K562 (cell line): ENCODE results near the gene AP3M1. TPM values are rescaled to one million over a fixed set of nuclear protein-coding genes. Genes with fewer than 3 reads are reported as not detected.

Source experiments
- ATAC-seq: fragments of 200-7000 bp; cut with Tn5 transposase; 3 replicates; pipeline ENCODE4 v1.9.1; 2020; ENCODE audit warnings: moderate library complexity
- BruUV-seq: library from RNA; stranded (reverse); fragments of 400-500 nt; replicated peaks from 2 replicates; lab custom pipeline; 2021; lab: Mats Ljungman, UMichigan
- CTCF ChIA-PET: fragments of 300-600 bp; formaldehyde crosslinking; extraction: SDS; loops from one replicate; lab custom pipeline; 2021; ENCODE audit warnings: low intra/inter-chr PET ratio; lab: Yijun Ruan, JAX
- POLR2A ChIA-PET: fragments of 300-600, 350-650 bp; sonication (Branson Sonifier 250); formaldehyde crosslinking; extraction: SDS; loops from one replicate; lab custom pipeline; 2021; ENCODE audit warnings: antibody characterized with exemption, inconsistent platforms; lab: Yijun Ruan, JAX
- DNase-seq, 4 experiments: peaks; one replicate each; pipeline versions ENCODE4 v3.0.0 to v3.0.0-alpha.2; 2011 to 2018; ENCODE audit warnings: low spot score in 3 of 4, mixed read lengths in 3 of 4; ENCODE audit errors: extremely low read depth in 1 of 4
- FAIRE-seq: peaks from 2 replicates; lab custom pipeline; 2011; peaks lifted over from hg19 to GRCh38; lab: Jason Lieb, UNC
- H2AFZ ChIP-seq: 2 replicates; pipeline ENCODE4 v1.6.0; 2011; ENCODE audit warnings: low read depth, low read length, control low read depth, inconsistent platforms
- H3K27ac ChIP-seq: fragments of 200-600 bp; 3 replicates; pipeline ENCODE4 v1.8.0; 2011; ENCODE audit warnings: low read depth, mild to moderate bottlenecking, control low read depth, inconsistent platforms, low read length, moderate library complexity, mixed read lengths; ENCODE audit errors: extremely low read depth
- H3K27me3 ChIP-seq, 2 experiments: fragments of 300-600 bp in 1 of 2; 2 replicates in 1 of 2; 3 replicates in 1 of 2; pipeline versions ENCODE4 v1.6.0 to v1.8.0; 2011; ENCODE audit warnings: inconsistent platforms in 2 of 2, low read length in 2 of 2, mild to moderate bottlenecking in 1 of 2, mixed read lengths in 1 of 2, moderate library complexity in 1 of 2; ENCODE audit not compliant: control insufficient read depth in 2 of 2, insufficient read depth in 2 of 2
- H3K36me3 ChIP-seq: fragments of 300-600 bp; 3 replicates; pipeline ENCODE4 v1.8.0; 2011; ENCODE audit warnings: mild to moderate bottlenecking, low read length, inconsistent platforms; ENCODE audit not compliant: control insufficient read depth, insufficient read depth
- H3K4me1 ChIP-seq, 2 experiments: fragments of 200-600 bp in 1 of 2; replicated peaks in 1 of 2; 2 replicates in 1 of 2; 3 replicates in 1 of 2; pipeline versions ENCODE4 v1.5.1 to v1.8.0; 2011; ENCODE audit warnings: inconsistent platforms in 2 of 2, low read length in 2 of 2, mild to moderate bottlenecking in 1 of 2, mixed read lengths in 1 of 2, moderate library complexity in 1 of 2; ENCODE audit not compliant: control insufficient read depth in 2 of 2, insufficient read depth in 2 of 2
- H3K4me2 ChIP-seq: 2 replicates; pipeline ENCODE4 v1.6.1; 2011; ENCODE audit warnings: low read length, control low read depth, inconsistent platforms, mixed read lengths; ENCODE audit not compliant: insufficient read depth
- H3K4me3 ChIP-seq: fragments of 200-600 bp; sonication (generic), shearing (Covaris generic); 2 replicates; pipeline ENCODE4 v1.5.1; 2016; ENCODE audit warnings: control low read depth, inconsistent platforms
- H3K79me2 ChIP-seq: fragments of 200-600 bp; 3 replicates; pipeline ENCODE4 v1.8.0; 2011; ENCODE audit warnings: low read length, inconsistent platforms; ENCODE audit not compliant: control insufficient read depth, insufficient read depth
- H3K9ac ChIP-seq, 2 experiments: 2 replicates each; pipeline versions ENCODE4 v1.6.0 to v1.6.1; 2011; ENCODE audit warnings: low read depth in 2 of 2, low read length in 2 of 2, control low read depth in 1 of 2, inconsistent platforms in 1 of 2, mild to moderate bottlenecking in 1 of 2, mixed read lengths in 1 of 2; ENCODE audit not compliant: insufficient read depth in 1 of 2
- H3K9me1 ChIP-seq: one replicate; pipeline ENCODE4 v1.6.0; 2011; ENCODE audit warnings: inconsistent platforms, mild to moderate bottlenecking, low read length, moderate library complexity; ENCODE audit not compliant: control insufficient read depth, insufficient read depth
- H3K9me3 ChIP-seq: replicated peaks from 2 replicates; pipeline ENCODE4 v1.5.1; 2011; ENCODE audit warnings: low read depth, low read length, inconsistent platforms; ENCODE audit not compliant: control insufficient read depth, insufficient read depth
- H4K20me1 ChIP-seq: replicated peaks from 2 replicates; pipeline ENCODE4 v1.6.1; 2011; ENCODE audit warnings: low read length, inconsistent platforms, mixed read lengths; ENCODE audit not compliant: control insufficient read depth, insufficient read depth
- CEBPG ChIP-seq, 3 experiments: fragments of 200-800 bp in 1 of 3; sonication (Bioruptor generic) in 1 of 3; sonication (generic) in 1 of 3; formaldehyde crosslinking in 1 of 3; IDR thresholded peaks in 2 of 3; conservative IDR thresholded peaks in 1 of 3; 2 replicates each; pipeline versions ENCODE4 v1.6.1 to v1.8.0; 2016 to 2022; ENCODE audit warnings: missing compliant biosample characterization in 2 of 3, missing genetic modification characterization in 2 of 3, mild to moderate bottlenecking in 1 of 3, missing genetic modification reagents in 1 of 3
- CHD4 ChIP-seq: fragments of 200-600 bp; sonication (generic); IDR thresholded peaks from 3 replicates; pipeline ENCODE4 v1.6.1; 2012; ENCODE audit warnings: low read depth, mild to moderate bottlenecking, mixed read lengths, low read length, inconsistent platforms; ENCODE audit not compliant: insufficient read depth, insufficient replicate concordance, poor library complexity, severe bottlenecking
- DMBX1 ChIP-seq: fragments of 250-450 bp; sonication (Bioruptor Pico); IDR thresholded peaks from 2 replicates; pipeline ENCODE4 v1.8.0; 2022; ENCODE audit warnings: inconsistent platforms, mild to moderate bottlenecking, moderate library complexity, borderline replicate concordance
- ETV6 ChIP-seq, 3 experiments: fragments of 150-350 bp in 1 of 3; sonication (generic) in 1 of 3; formaldehyde crosslinking in 1 of 3; IDR thresholded peaks; 2 replicates each; pipeline versions ENCODE4 v1.6.1 to v1.8.0; 2014 to 2022; ENCODE audit warnings: borderline replicate concordance in 2 of 3, low read depth in 2 of 3, antibody characterized with exemption in 1 of 3, low read length in 1 of 3, mild to moderate bottlenecking in 1 of 3, missing genetic modification reagents in 1 of 3
- FOXO4 ChIP-seq: fragments of 450-650 bp; formaldehyde crosslinking; IDR thresholded peaks from 2 replicates; pipeline ENCODE4 v1.4.0; 2020; ENCODE audit warnings: mild to moderate bottlenecking, moderate library complexity
- FUS ChIP-seq: fragments of 200-400 bp; formaldehyde crosslinking; optimal IDR thresholded peaks from 2 replicates; pipeline ENCODE3; 2017; ENCODE audit warnings: low read depth, low read length
- GATA2 ChIP-seq: sonication (generic); formaldehyde crosslinking; IDR thresholded peaks from 2 replicates; pipeline ENCODE4 v1.4.0; 2020; ENCODE audit warnings: mild to moderate bottlenecking, missing genetic modification reagents
- IFI16 ChIP-seq: fragments of 250-450 bp; sonication (Bioruptor Pico); IDR thresholded peaks from 2 replicates; pipeline ENCODE4 v2.1.2; 2022; ENCODE audit warnings: mild to moderate bottlenecking, inconsistent platforms
- MAZ ChIP-seq, 2 experiments: fragments of 450-650 bp in 1 of 2; sonication (generic) in 1 of 2; formaldehyde crosslinking; IDR thresholded peaks in 1 of 2; conservative IDR thresholded peaks in 1 of 2; 2 replicates each; pipeline versions ENCODE4 v1.4.0 to v1.5.0; 2020; ENCODE audit warnings: mild to moderate bottlenecking in 1 of 2, missing genetic modification reagents in 1 of 2
- PRPF4 ChIP-seq: fragments of 200-400 bp; formaldehyde crosslinking; IDR thresholded peaks from one replicate; pipeline ENCODE4 v1.6.1; 2017; ENCODE audit warnings: low read length, low read depth, mild to moderate bottlenecking; ENCODE audit not compliant: insufficient read depth, poor library complexity, severe bottlenecking
- RAD51 ChIP-seq: fragments of 450-650 bp; IDR thresholded peaks from 2 replicates; pipeline ENCODE4 v1.7.1; 2016; ENCODE audit warnings: low read depth, mild to moderate bottlenecking, borderline replicate concordance
- SIN3A ChIP-seq, 2 experiments: fragments of 150-350 bp in 1 of 2; IDR thresholded peaks; 2 replicates each; pipeline ENCODE4 v1.6.1; 2011 to 2016; ENCODE audit warnings: borderline replicate concordance in 2 of 2, low read depth in 2 of 2, low read length in 2 of 2, mild to moderate bottlenecking in 2 of 2, moderate library complexity in 2 of 2; ENCODE audit not compliant: control insufficient read depth in 1 of 2
- SMAD1 ChIP-seq: fragments of 150-350 bp; IDR thresholded peaks from 2 replicates; pipeline ENCODE4 v1.6.1; 2014; ENCODE audit warnings: low read length, low read depth; ENCODE audit not compliant: partially characterized antibody
- SNAPC5 ChIP-seq: fragments of 250-450 bp; sonication (Bioruptor Pico); IDR thresholded peaks from 2 replicates; pipeline ENCODE4 v1.8.0; 2021; ENCODE audit warnings: moderate library complexity, mild to moderate bottlenecking, inconsistent platforms
- STAG1 ChIP-seq: sonication (generic); formaldehyde crosslinking; IDR thresholded peaks from 2 replicates; pipeline ENCODE4 v1.5.0; 2020; ENCODE audit warnings: missing genetic modification reagents, borderline replicate concordance
- WHSC1 ChIP-seq: IDR thresholded peaks from one replicate; pipeline ENCODE4 v1.6.1; 2012; ENCODE audit warnings: low read length, control low read depth, inconsistent platforms
- ZNF57 ChIP-seq: fragments of 450-650 bp; formaldehyde crosslinking; IDR thresholded peaks from 2 replicates; pipeline ENCODE4 v1.4.0; 2020; ENCODE audit warnings: mild to moderate bottlenecking, moderate library complexity
- ZNF707 ChIP-seq: fragments of 250-450 bp; sonication (Bioruptor Pico); conservative IDR thresholded peaks from 2 replicates; pipeline ENCODE4 v1.8.0; 2022; ENCODE audit warnings: inconsistent platforms, mild to moderate bottlenecking, moderate library complexity
- WGBS: fragments of 100-300 bp; shearing (Covaris generic); methylation state at CpG from one replicate; pipeline ENCODE4 v1.1.6; 2016; ENCODE audit warnings: low coverage, mixed read lengths; ENCODE audit not compliant: insufficient coverage; ENCODE audit errors: missing lambda C conversion rate; 5-methylcytosine and 5-hydroxymethylcytosine counted together
- in situ Hi-C: fragments of 300-500 bp; cut with MboI; formaldehyde crosslinking; loops from 4 replicates; pipeline ENCODE4 v1.15.0; 2018; ENCODE audit warnings: inconsistent platforms, mixed read lengths
- intact Hi-C: fragments of 100-400 bp; cut with micrococcal nuclease; formaldehyde crosslinking; loops from 2 replicates; pipeline ENCODE4 v1.14.2; 2022
- polyA plus RNA-seq, 8 experiments: library from polyadenylated mRNA; depleted of rRNA in 4 of 8; stranded (reverse) in 5 of 8; unstranded in 3 of 8; fragments of >200 nt; fragmentation: Nextera tagmentation in 2 of 8; fragmentation: Illumina TruSeq in 1 of 8; extraction: Ambion mirVana in 2 of 8; extraction: Trizol in 1 of 8; gene quantifications; 2 replicates each; pipeline versions ENCODE4 v1.2.1 to v1.2.3, GENCODE V29; 2011 to 2014; ENCODE audit warnings: inconsistent platforms in 1 of 8, missing spikeins in 1 of 8
- total RNA-seq, 7 experiments: library from RNA; depleted of rRNA in 6 of 7; stranded (reverse); fragments of >200 nt in 6 of 7; fragmentation: Illumina TruSeq in 2 of 7; extraction: Trizol in 2 of 7; gene quantifications; 2 replicates each; pipeline versions ENCODE4 v1.2.1 to v1.2.3, GENCODE V29; 2011 to 2021; ENCODE audit warnings: low replicate concordance in 1 of 7

Gene AP3M1
- total and polyA plus RNA-seq, 9 of the 15 experiments (the other 6 are each of a cell fraction or from before 2014, with no cell fraction given) = 44.3 to 135 (median 67.6) TPM

GRCh38 chr10:74163319-74164068, 12.9 kb upstream of the AP3M1 start:
- no peak overlapping the region for H2AFZ ChIP-seq
- H3K9ac ChIP-seq = no peak overlapping the region
- H3K4me1 ChIP-seq = peaks cover 0 to 3% of the 10 kb centered on the region in 2 experiments; a peak in 2 of 5 replicates
- in situ Hi-C loops = no loop called here
- no peak overlapping the region for H3K4me3 ChIP-seq
- no TSS peak for BruUV-seq
- FAIRE-seq = no peak
- ATAC-seq = no peak
- CTCF ChIA-PET = no interaction called here
- H3K27me3 ChIP-seq = no peaks in the 10 kb centered on the region
- no peak for DNase-seq
- POLR2A ChIA-PET = interaction anchor here (0.7 to 2.0 kb wide), 3 partner anchors 13 to 19 kb away, joined by 3 to 10 read pairs (median 4); no protein-coding TSS in a partner anchor
- no peaks in the 10 kb centered on the region for H4K20me1 ChIP-seq
- peaks cover 16% of the 10 kb centered on the region; the same call in 2 of the 3 replicates for H3K79me2 ChIP-seq
- 75% methylated on average over 3 of the region's 3 CpGs for WGBS
- no peaks in the 10 kb centered on the region for H3K9me3 ChIP-seq
- H3K27ac ChIP-seq = no peak overlapping the region
- no peaks in the 10 kb centered on the region for H3K9me1 ChIP-seq
- intact Hi-C loops = no loop called here
- H3K4me2 ChIP-seq = no peak overlapping the region
- no peaks in the 10 kb centered on the region for H3K36me3 ChIP-seq
- TF ChIP-seq MAZ (CRISPR knock-in tag; conservative IDR thresholded peaks at IDR 0.05 in 1 of 2, IDR thresholded peaks at IDR 0.05 in 1 of 2) (no peak), FOXO4 (CRISPR knock-in tag) (no peak), RAD51 (no peak), ZNF57 (CRISPR knock-in tag) (no peak), ETV6 (IDR thresholded peaks at IDR 0.05; ENCODE audit: borderline replicate concordance in 1 of 2, low read depth in 2 of 2, low read length in 1 of 2) (no peak), ETV6 (CRISPR knock-in tag; IDR thresholded peaks at IDR 0.05; ENCODE audit: borderline replicate concordance) (no peak), DMBX1 (CRISPR knock-in tag) (no peak), IFI16 (CRISPR knock-in tag) (no peak), CHD4 (no peak), ZNF707 (CRISPR knock-in tag) (no peak), PRPF4 (no peak), FUS (no peak), GATA2 (CRISPR knock-in tag) (no peak), CEBPG (CRISPR knock-in tag; IDR thresholded peaks at IDR 0.05) (no peak), CEBPG (tag; conservative IDR thresholded peaks at IDR 0.05 in 1 of 2, IDR thresholded peaks at IDR 0.05 in 1 of 2) (no peak), SNAPC5 (CRISPR knock-in tag) (no peak), STAG1 (CRISPR knock-in tag) (no peak), SIN3A (IDR thresholded peaks at IDR 0.05; ENCODE audit: borderline replicate concordance in 2 of 2, control insufficient read depth in 1 of 2, low read depth in 2 of 2, low read length in 2 of 2) (no peak), SMAD1 (no peak), WHSC1 (no peak)
